Measurements from ENCODE around the gene ZNF579.

Gene ZNF579

GRCh38 chr19:55603115-55603514, 22.5 kb upstream of the ZNF579 start:
- ATAC-seq: no peak
- TF ChIP-seq PPARA (CRISPR knock-in tag; IDR thresholded peaks at IDR 0.05; ENCODE audit: borderline replicate concordance): no peak
- no peak for TF ChIP-seq BACH2 (CRISPR knock-in tag; IDR thresholded peaks at IDR 0.05; ENCODE audit: borderline replicate concordance)
- TF ChIP-seq ZC3H10 (CRISPR knock-in tag; IDR thresholded peaks at IDR 0.05): no peak
- TF ChIP-seq, protein P1, sequence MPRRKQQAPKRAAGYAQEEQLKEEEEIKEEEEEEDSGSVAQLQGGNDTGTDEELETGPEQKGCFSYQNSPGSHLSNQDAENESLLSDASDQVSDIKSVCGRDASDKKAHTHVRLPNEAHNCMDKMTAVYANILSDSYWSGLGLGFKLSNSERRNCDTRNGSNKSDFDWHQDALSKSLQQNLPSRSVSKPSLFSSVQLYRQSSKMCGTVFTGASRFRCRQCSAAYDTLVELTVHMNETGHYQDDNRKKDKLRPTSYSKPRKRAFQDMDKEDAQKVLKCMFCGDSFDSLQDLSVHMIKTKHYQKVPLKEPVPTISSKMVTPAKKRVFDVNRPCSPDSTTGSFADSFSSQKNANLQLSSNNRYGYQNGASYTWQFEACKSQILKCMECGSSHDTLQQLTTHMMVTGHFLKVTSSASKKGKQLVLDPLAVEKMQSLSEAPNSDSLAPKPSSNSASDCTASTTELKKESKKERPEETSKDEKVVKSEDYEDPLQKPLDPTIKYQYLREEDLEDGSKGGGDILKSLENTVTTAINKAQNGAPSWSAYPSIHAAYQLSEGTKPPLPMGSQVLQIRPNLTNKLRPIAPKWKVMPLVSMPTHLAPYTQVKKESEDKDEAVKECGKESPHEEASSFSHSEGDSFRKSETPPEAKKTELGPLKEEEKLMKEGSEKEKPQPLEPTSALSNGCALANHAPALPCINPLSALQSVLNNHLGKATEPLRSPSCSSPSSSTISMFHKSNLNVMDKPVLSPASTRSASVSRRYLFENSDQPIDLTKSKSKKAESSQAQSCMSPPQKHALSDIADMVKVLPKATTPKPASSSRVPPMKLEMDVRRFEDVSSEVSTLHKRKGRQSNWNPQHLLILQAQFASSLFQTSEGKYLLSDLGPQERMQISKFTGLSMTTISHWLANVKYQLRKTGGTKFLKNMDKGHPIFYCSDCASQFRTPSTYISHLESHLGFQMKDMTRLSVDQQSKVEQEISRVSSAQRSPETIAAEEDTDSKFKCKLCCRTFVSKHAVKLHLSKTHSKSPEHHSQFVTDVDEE (CRISPR knock-in tag; IDR thresholded peaks at IDR 0.05): no peak
- no peak for TF ChIP-seq OSR1 (CRISPR knock-in tag; IDR thresholded peaks at IDR 0.05)
- no peak for TF ChIP-seq GLIS3 (CRISPR knock-in tag; IDR thresholded peaks at IDR 0.05)
- no peak for TF ChIP-seq ZFP3 (CRISPR knock-in tag; IDR thresholded peaks at IDR 0.05)
- no peak for TF ChIP-seq ZNF70 (CRISPR knock-in tag; IDR thresholded peaks at IDR 0.05)
- no peak for TF ChIP-seq ARNTL (CRISPR knock-in tag; IDR thresholded peaks at IDR 0.05; ENCODE audit: borderline replicate concordance, low read depth)
- no peak for TF ChIP-seq ZNF565 (CRISPR knock-in tag; conservative IDR thresholded peaks at IDR 0.05; ENCODE audit: low read depth)
- TF ChIP-seq, protein P2, sequence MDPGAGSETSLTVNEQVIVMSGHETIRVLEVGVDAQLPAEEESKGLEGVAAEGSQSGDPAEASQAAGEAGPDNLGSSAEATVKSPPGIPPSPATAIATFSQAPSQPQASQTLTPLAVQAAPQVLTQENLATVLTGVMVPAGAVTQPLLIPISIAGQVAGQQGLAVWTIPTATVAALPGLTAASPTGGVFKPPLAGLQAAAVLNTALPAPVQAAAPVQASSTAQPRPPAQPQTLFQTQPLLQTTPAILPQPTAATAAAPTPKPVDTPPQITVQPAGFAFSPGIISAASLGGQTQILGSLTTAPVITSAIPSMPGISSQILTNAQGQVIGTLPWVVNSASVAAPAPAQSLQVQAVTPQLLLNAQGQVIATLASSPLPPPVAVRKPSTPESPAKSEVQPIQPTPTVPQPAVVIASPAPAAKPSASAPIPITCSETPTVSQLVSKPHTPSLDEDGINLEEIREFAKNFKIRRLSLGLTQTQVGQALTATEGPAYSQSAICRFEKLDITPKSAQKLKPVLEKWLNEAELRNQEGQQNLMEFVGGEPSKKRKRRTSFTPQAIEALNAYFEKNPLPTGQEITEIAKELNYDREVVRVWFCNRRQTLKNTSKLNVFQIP (CRISPR knock-in tag; IDR thresholded peaks at IDR 0.05; ENCODE audit: borderline replicate concordance, low read depth): no peak
- TF ChIP-seq PATZ1 (CRISPR knock-in tag; IDR thresholded peaks at IDR 0.05; ENCODE audit: borderline replicate concordance): no peak

- TF ChIP-seq ESRRG (CRISPR knock-in tag; IDR thresholded peaks at IDR 0.05) (no peak), ZNF70 (CRISPR knock-in tag; IDR thresholded peaks at IDR 0.05) (no peak), PPARA (CRISPR knock-in tag; IDR thresholded peaks at IDR 0.05; ENCODE audit: borderline replicate concordance) (no peak), ZNF8 (CRISPR knock-in tag; IDR thresholded peaks at IDR 0.05) (no peak), ZC3H10 (CRISPR knock-in tag; IDR thresholded peaks at IDR 0.05) (no peak), OSR1 (CRISPR knock-in tag; IDR thresholded peaks at IDR 0.05) (no peak), RARB (CRISPR knock-in tag; IDR thresholded peaks at IDR 0.05) (no peak), CSRNP3 (CRISPR knock-in tag; IDR thresholded peaks at IDR 0.05) (no peak), GLIS3 (CRISPR knock-in tag; IDR thresholded peaks at IDR 0.05) (no peak), ZFP30 (CRISPR knock-in tag; IDR thresholded peaks at IDR 0.05) (no peak), BACH2 (CRISPR knock-in tag; IDR thresholded peaks at IDR 0.05; ENCODE audit: borderline replicate concordance) (no peak), PATZ1 (CRISPR knock-in tag; IDR thresholded peaks at IDR 0.05; ENCODE audit: borderline replicate concordance) (no peak), ISL1 (CRISPR knock-in tag; IDR thresholded peaks at IDR 0.05) (no peak)
- TF ChIP-seq, protein P3, sequence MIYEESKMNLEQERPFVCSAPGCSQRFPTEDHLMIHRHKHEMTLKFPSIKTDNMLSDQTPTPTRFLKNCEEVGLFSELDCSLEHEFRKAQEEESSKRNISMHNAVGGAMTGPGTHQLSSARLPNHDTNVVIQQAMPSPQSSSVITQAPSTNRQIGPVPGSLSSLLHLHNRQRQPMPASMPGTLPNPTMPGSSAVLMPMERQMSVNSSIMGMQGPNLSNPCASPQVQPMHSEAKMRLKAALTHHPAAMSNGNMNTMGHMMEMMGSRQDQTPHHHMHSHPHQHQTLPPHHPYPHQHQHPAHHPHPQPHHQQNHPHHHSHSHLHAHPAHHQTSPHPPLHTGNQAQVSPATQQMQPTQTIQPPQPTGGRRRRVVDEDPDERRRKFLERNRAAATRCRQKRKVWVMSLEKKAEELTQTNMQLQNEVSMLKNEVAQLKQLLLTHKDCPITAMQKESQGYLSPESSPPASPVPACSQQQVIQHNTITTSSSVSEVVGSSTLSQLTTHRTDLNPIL (CRISPR knock-in tag; IDR thresholded peaks at IDR 0.05; ENCODE audit: low read depth): no peak
- TF ChIP-seq, protein P1 (CRISPR knock-in tag; IDR thresholded peaks at IDR 0.05): no peak
- no peak for ATAC-seq
These were observed 21.7 kb upstream of the ZNF579 start for GRCh38 chr19:55602104-55603001.

Data from SK-N-SH treated with all-trans-retinoic acid at 6 μM for 48 hours (cell line).